OCI-LY7 (cell line): ENCODE results near the gene TMEM41B. TPM values are rescaled to one million over a fixed set of nuclear protein-coding genes. Genes with fewer than 3 reads are reported as not detected.
"Not testable (repeated sequence)": the region's sequence is repeated elsewhere in the genome, so short reads cannot be mapped to it uniquely, and the experiment has no call there.

ENCODE experiments used
- BruUV-seq: library from RNA; stranded (reverse); fragments of 400-500 nt; replicated peaks from 2 replicates; lab custom pipeline; 2021; lab: Mats Ljungman, UMichigan
- CTCF ChIA-PET: fragments of 300-600 bp; sonication (Branson Sonifier 250); formaldehyde crosslinking; loops from one replicate; lab custom pipeline; 2022; ENCODE audit warnings: antibody characterized with exemption; ENCODE audit not compliant: unreplicated experiment; lab: Charles Lee
- POLR2A ChIA-PET: fragments of 300-600 bp; sonication (Branson Sonifier 250); formaldehyde crosslinking; loops from one replicate; lab custom pipeline; 2022; ENCODE audit warnings: antibody characterized with exemption; lab: Charles Lee
- DNase-seq: peaks from one replicate; pipeline ENCODE4 v3.0.0-alpha.2; 2015; ENCODE audit warnings: low spot score
- H2AFZ ChIP-seq: fragments of 200-600 bp; sonication (generic), shearing (Covaris generic); 2 replicates; pipeline ENCODE4 v1.6.1; 2014; ENCODE audit warnings: mild to moderate bottlenecking, antibody characterized with exemption, low read length, moderate library complexity
- H3K27ac ChIP-seq: fragments of 200-600 bp; sonication (generic); 2 replicates; pipeline ENCODE4 v1.5.1; 2014; ENCODE audit warnings: mixed run types, low read depth, mild to moderate bottlenecking, moderate library complexity, low read length, inconsistent platforms; ENCODE audit not compliant: poor library complexity, severe bottlenecking
- H3K36me3 ChIP-seq: fragments of 200-600 bp; sonication (generic); 2 replicates; pipeline ENCODE4 v1.6.1; 2014; ENCODE audit warnings: mild to moderate bottlenecking, antibody characterized with exemption, low read length, moderate library complexity, mixed read lengths; ENCODE audit not compliant: insufficient read depth
- H3K4me1 ChIP-seq: fragments of 200-600 bp; sonication (generic); 2 replicates; pipeline ENCODE4 v1.5.1; 2014; ENCODE audit warnings: mild to moderate bottlenecking, low read length; ENCODE audit not compliant: insufficient read depth, poor library complexity, severe bottlenecking
- H3K4me2 ChIP-seq: fragments of 200-600 bp; sonication (generic); 2 replicates; pipeline ENCODE4 v1.6.1; 2014; ENCODE audit warnings: mild to moderate bottlenecking, low read length
- H3K4me3 ChIP-seq: fragments of 200-600 bp; sonication (generic); 2 replicates; pipeline ENCODE4 v1.5.1; 2014; ENCODE audit warnings: mild to moderate bottlenecking, low read depth, low read length; ENCODE audit not compliant: poor library complexity, severe bottlenecking
- H3K79me2 ChIP-seq: fragments of 200-600 bp; sonication (generic); 2 replicates; pipeline ENCODE4 v1.6.1; 2016; ENCODE audit warnings: low read depth, mild to moderate bottlenecking, low read length, moderate library complexity, mixed read lengths; ENCODE audit not compliant: insufficient read depth
- H3K9me2 ChIP-seq: fragments of 200-600 bp; sonication (generic); 2 replicates; pipeline ENCODE4 v1.6.1; 2016; ENCODE audit warnings: mild to moderate bottlenecking, low read length, mixed read lengths; ENCODE audit not compliant: insufficient read depth
- H3K9me3 ChIP-seq: fragments of 200-600 bp; sonication (generic); 2 replicates; pipeline ENCODE4 v1.6.1; 2014; ENCODE audit warnings: mild to moderate bottlenecking, mixed run types, low read length, mixed read lengths
- H4K20me1 ChIP-seq: fragments of 200-600 bp; sonication (generic); 2 replicates; pipeline ENCODE4 v1.6.1; 2014; ENCODE audit warnings: mild to moderate bottlenecking, antibody characterized with exemption, low read length, moderate library complexity, mixed read lengths; ENCODE audit not compliant: insufficient read depth
- CTCF ChIP-seq: fragments of 200-600 bp; sonication (generic); conservative IDR thresholded peaks from 2 replicates; pipeline ENCODE4 v1.5.1; 2014; ENCODE audit warnings: mild to moderate bottlenecking, antibody characterized with exemption, low read length, moderate library complexity, mixed read lengths
- EZH2phosphoT487 ChIP-seq: fragments of 200-600 bp; sonication (generic); IDR thresholded peaks from 2 replicates; pipeline ENCODE4 v1.6.1; 2018; ENCODE audit warnings: low read depth, borderline replicate concordance, mild to moderate bottlenecking, mixed run types, antibody characterized with exemption, low read length, moderate library complexity, mixed read lengths
- intact Hi-C: fragments of 100-400 bp; cut with micrococcal nuclease; formaldehyde crosslinking; loops from one replicate; pipeline ENCODE4 v1.10.0; 2022; ENCODE audit not compliant: unreplicated experiment
- total RNA-seq, 2 experiments: library from RNA; depleted of rRNA in 1 of 2; stranded (reverse); fragments of >200 nt in 1 of 2; shearing (Covaris generic) in 1 of 2; gene quantifications; 2 replicates each; pipeline ENCODE4 v1.2.3, GENCODE V29; 2014 to 2022

TMEM41B gene
- total RNA-seq, 2 experiments from 2014 or later = 44.3 to 46.9 TPM

GRCh38 chr11:9318442-9319376 lies 4.3 kb upstream of the TMEM41B start:
- DNase-seq = not testable (repeated sequence)

GRCh38 chr11:9316334-9316733 lies 1.9 kb upstream of the TMEM41B start:
- ChIA-PET POLR2A (interaction anchor here (1.6 to 1.8 kb wide), 3 partner anchors 20 to 148 kb away, joined by 4 to 6 read pairs (median 5); no protein-coding TSS in a partner anchor), CTCF (no interaction called here)
- Histone ChIP-seq H3K4me1 (peaks cover 27% of the 10 kb centered on the region), H3K9me2 (no peaks in the 10 kb centered on the region), H3K4me2 (no peak overlapping the region), H3K79me2 (peaks cover 29% of the 10 kb centered on the region), H3K27ac (no peak overlapping the region), H2AFZ (no peak overlapping the region), H3K36me3 (peaks cover 4% of the 10 kb centered on the region; the same call in 1 of the 2 replicates), H4K20me1 (peaks cover 9% of the 10 kb centered on the region; the same call in 1 of the 2 replicates), H3K4me3 (no peak overlapping the region), H3K9me3 (no peaks in the 10 kb centered on the region)
- intact Hi-C loops = no loop called here
- no TSS peak for BruUV-seq
- DNase-seq = no peak
- TF ChIP-seq CTCF = no peak
- TF ChIP-seq EZH2phosphoT487 = no peak

More at GRCh38 chr11:9318442-9319376, 4.3 kb upstream of the TMEM41B start:
- CTCF ChIA-PET, H3K79me2 ChIP-seq, H3K4me3 ChIP-seq, H3K27ac ChIP-seq, POLR2A ChIA-PET, H3K4me2 ChIP-seq, H4K20me1 ChIP-seq, BruUV-seq, intact Hi-C loops, H3K9me2 ChIP-seq, H3K9me3 ChIP-seq, H2AFZ ChIP-seq, H3K36me3 ChIP-seq: not testable (repeated sequence)
- peaks cover 12% of the 10 kb centered on the region for H3K4me1 ChIP-seq

- no peaks in the 10 kb centered on the region for H3K9me3 ChIP-seq
- H3K27ac ChIP-seq = peak overlapping the region; percentile 89
- H3K79me2 ChIP-seq = peaks cover 41% of the 10 kb centered on the region
- TF ChIP-seq EZH2phosphoT487 (no peak), CTCF (0 out of 2 replicates have a peak, but pooled peaks have one; percentile 4)
- peak overlapping the region; percentile 98 for H3K4me2 ChIP-seq
- peaks cover 27% of the 10 kb centered on the region for H3K4me1 ChIP-seq
- CTCF ChIA-PET = no interaction called here
- no peaks in the 10 kb centered on the region for H3K9me2 ChIP-seq
- peaks cover 14% of the 10 kb centered on the region for H3K36me3 ChIP-seq
- TSS peak; percentile 100 for BruUV-seq
- intact Hi-C loops = loop anchor here (2.0 kb wide), 1 partner anchor 70 kb away; the partner anchor contains the start of gene IPO7
- peaks cover 9% of the 10 kb centered on the region; the same call in 1 of the 2 replicates for H4K20me1 ChIP-seq
- H2AFZ ChIP-seq = peak overlapping the region; percentile 97
- peak overlapping the region; percentile 98 for H3K4me3 ChIP-seq
- no peak for DNase-seq
- POLR2A ChIA-PET = interaction anchor here (0.6 to 1.8 kb wide), 14 partner anchors 9 to 351 kb away, joined by 3 to 6 read pairs (median 4); partner anchors contain the start of genes IPO7 and TMEM9B
These were observed 790 bp upstream of the TMEM41B start for GRCh38 chr11:9315078-9315688.
